GM21737 (cell line): ENCODE measurements around the gene BAIAP2L1.
"Not testable (repeated sequence)": the region's sequence is repeated elsewhere in the genome, so short reads cannot be mapped to it uniquely, and the experiment has no call there.

ENCODE experiments used
- ATAC-seq: cut with Tn5 transposase; IDR thresholded peaks from one replicate; pipeline ENCODE4 v1.9.1; 2021; ENCODE audit warnings: mild to moderate bottlenecking, moderate library complexity; ENCODE audit not compliant: unreplicated experiment

Gene BAIAP2L1

DNA sequence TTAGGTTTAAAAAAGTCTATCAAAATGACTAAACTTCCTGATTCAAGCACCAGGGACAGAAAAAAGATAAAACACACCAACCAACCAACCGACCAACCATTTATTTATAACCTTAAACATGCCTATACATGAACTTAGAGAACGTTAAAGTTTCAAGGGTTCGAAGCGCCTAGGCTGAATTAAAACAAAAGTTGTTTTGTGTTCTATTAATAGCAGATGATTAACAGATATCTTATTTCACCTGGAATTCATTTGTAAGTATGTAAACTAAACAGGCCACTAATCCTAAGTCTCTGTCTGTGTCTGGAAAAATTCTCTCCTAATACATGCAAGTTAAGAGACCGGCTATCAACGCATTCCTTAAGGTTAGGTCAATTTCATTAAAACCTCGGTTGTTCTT is 1.4 kb downstream of the BAIAP2L1 start:
- ATAC-seq: no peak

DNA sequence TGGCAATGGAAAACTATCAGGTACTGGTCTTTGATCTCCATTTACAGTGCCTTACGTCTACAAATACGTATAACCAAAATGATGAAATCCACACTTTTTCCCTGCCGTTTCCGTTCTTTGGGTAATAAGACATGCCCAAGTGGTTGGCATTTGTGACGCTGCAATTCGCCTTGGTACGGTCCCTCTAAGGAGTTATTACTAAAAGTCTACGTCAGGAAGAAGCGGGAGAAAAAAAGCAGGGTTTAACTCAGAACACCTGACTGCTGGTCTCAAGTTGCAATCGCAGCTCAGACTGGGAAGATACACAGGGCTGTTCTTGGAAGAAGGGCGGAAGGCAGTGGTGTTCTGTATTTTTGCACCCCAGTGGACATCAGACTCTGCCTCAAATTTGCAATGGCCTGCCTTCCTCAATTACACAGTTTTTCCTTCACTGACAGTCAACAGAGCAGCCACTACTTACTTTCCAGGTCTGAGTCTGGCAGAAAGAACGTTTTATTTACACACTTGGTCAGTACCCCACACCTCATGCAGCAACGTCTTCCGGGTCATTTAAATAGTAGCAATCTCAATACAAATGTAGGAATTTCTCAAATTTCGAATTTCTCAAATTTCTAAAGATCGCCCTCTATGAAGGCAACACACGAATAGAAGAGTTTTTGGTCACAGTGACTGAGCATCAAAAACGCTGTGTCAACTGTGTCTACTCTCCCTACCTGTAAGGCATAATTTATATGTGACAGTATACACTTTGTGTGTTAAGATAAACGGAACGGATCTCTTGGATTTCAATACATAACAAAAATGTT is 2.1 kb downstream of the BAIAP2L1 start:
- ATAC-seq: no peak

GRCh38 chr7:98396768-98397167 is 4.1 kb downstream of the BAIAP2L1 start:
- ATAC-seq: no peak

DNA sequence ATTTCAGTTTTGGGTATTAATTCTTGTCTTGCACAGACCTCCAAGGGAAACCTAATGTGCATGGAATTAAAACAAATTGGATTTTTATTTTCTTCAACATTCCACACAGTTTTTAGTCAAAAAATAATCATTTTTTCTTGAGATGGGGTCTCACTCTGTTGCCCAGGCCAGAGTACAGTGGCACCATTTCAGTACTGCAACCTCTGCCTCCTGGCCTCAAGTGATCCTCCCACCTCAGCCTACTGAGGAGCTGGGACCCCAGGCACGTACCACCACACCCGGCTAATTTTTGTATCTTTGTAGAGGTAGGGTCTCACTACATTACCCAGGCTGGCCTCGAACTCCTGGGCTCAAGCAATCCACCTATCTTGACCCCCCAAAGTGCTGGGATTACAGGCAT is 4.9 kb downstream of the BAIAP2L1 start:
- ATAC-seq: no peak

- no peak for ATAC-seq
Observed at GRCh38 chr7:98395481-98395880, 5.4 kb downstream of the BAIAP2L1 start.

DNA sequence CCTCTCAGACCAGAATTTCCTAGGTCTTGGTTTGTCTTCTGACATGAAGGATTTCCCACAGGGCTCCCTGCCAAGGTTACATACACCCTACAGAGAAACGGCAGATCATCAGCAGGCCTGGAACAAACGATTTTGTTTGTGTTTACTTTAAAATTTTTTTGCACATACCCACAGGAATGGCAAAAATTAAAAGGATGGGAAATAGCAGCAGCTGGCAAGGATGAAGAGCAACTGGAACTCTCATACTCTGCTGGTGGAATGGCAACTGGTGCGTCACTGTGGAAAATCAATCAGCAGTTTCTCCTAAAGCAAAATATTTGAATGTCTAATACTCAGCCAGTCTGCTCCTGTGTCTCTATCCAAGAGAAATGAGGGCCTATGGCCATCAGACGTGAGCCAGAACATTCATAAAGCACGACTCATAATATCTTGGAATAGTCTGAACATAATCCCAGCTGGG is 6.5 kb downstream of the BAIAP2L1 start:
- no peak for ATAC-seq

DNA sequence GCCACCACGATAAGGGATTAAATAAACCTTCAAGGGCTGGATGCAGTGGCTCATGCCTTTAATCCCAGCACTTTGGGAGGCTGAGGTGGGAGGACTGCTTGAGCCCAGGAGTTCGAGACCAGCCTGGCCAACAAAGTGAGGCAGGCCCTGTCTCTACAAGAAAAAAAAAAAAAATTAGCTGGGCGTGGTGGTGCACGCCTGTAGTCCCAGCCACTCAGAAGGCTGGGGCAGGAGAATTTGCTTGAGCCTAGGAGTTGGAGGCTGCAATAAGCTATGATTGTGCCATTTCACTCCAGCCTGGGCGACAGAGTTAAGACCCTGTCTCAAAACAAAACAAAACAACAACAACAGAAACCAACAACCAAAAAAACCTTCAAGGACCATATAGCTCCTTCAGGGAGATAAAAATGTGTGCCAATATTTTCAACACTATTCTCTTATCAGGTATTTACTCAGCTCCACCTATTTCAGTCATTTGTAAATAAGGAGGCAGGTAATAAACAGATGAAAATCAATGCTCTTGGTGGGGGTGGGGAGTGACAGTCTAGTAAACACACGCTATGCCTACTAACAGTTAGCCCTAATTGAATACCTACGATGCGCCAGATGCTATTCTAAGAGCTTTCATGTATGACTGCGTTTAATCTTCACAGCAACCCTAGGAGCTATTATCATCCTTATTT is 13.2 kb downstream of the BAIAP2L1 start:
- no peak for ATAC-seq

DNA sequence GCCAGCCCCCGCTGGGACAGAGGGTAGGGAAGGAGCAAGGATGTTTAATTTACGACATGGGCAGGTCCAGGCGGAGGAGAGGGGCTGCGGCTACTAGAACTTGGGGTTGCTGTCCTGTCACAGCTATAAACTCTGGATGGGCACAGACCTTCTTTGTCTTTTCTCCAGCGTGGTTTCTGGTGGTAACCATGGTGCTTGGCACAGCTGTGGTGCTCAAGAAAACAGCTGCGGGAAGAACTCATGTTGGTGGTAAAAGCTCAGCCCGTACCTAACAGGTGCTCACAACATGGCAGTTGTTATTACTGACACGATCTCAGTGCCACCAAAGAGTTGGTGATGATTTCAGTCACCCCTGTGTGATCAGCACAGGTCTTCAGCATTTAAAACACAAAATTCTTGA is 13.8 kb downstream of the BAIAP2L1 start:
- ATAC-seq: no peak

- not testable (repeated sequence) for ATAC-seq
Observed at GRCh38 chr7:98385532-98385931, 15.4 kb downstream of the BAIAP2L1 start.

- ATAC-seq: no peak
Observed at GRCh38 chr7:98378210-98378819, 22.6 kb downstream of the BAIAP2L1 start.

- ATAC-seq: no peak
Observed at GRCh38 chr7:98376711-98377110, 24.2 kb downstream of the BAIAP2L1 start.

- ATAC-seq: no peak
Observed at GRCh38 chr7:98375664-98376063, 25.2 kb downstream of the BAIAP2L1 start.

- ATAC-seq: no peak
Observed at GRCh38 chr7:98374285-98374680, 26.6 kb downstream of the BAIAP2L1 start.

DNA sequence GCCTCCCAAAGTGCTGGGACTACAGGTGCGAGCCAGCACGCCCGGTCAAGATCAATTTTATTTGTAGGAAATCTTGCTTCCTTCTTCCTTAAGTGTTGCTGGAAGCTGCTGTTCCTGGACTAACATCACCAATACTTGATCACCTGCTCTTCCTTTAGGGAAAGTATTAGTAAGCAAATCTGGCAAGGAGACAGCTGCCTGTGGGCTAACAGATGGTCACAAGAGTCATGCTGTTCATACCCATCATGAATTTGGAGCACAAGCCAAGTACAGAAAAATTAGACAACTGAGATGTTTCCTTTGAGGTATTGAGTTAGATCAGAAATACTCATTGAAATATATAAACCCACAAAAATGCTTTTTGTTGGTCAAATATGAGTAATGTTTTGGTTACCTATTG is 27.9 kb downstream of the BAIAP2L1 start:
- no peak for ATAC-seq

DNA sequence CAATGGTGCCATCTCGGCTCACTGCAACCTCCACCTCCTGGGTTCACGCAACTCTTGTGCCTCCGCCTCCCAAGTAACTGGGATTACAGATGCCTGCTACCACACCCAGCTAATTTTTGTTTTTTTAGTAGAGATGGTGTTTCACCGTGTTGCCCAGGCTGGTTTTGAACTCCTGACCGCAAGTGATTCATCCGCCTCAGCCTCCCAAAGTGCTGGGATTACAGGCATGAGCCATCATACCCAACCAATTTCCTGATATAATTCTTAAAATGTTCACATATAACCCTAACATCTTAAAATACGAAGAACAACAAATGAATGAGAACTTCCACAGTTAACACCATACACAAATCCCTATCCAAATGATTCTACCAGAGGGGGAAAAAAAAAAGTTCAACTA is 31.2 kb downstream of the BAIAP2L1 start:
- ATAC-seq: no peak

DNA sequence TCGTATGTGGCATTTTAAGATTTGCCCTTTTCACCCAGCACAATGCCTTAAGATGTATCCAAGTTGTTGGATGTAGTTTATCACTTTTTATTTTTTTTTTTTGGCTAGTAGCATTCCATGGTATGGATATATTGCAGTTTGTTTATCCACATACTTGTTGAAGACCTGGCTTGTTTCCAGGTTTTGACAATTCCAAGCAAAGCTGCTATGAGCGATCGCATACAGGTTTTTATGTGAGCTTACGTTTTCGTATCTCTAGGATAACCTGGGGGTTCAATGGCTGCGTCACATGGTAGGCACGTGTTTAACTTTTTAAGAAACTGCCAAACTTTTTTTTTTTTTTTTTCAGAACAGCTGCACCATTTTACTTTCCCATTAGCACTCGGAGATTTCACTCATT is 32.2 kb downstream of the BAIAP2L1 start:
- ATAC-seq: no peak

- no peak for ATAC-seq
Observed at GRCh38 chr7:98366562-98366938, 34.3 kb downstream of the BAIAP2L1 start.

- ATAC-seq: no peak
Observed at GRCh38 chr7:98365863-98366561, 34.9 kb downstream of the BAIAP2L1 start.

GRCh38 chr7:98364220-98364619 is 36.7 kb downstream of the BAIAP2L1 start:
- ATAC-seq: no peak

DNA sequence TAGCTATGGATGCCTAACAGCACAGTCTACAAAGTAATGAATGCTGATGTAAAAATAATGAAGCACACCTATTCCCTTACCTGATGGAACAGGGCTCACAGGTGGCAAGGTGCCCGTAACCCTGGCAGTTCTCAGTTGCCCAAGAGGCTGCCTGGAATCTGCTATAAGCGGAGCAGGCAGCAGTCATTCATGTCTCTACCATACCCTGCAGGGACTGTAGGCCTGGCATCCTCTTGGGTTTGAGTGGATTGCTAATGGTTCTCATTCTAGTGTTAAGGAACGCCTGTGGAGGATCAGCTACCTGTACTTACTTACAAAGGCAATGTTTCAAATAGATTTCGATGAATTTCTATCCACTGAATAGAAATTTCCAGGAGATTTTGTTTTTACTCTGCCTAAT is 38.4 kb downstream of the BAIAP2L1 start:
- no peak for ATAC-seq
